Caco-2 (cell line): ENCODE measurements around the gene SMIM10L1. TPM values are rescaled to one million over a fixed set of nuclear protein-coding genes. Genes with fewer than 3 reads are reported as not detected.

Experiments used
- BruUV-seq: library from RNA; stranded (reverse); fragments of 400-500 nt; replicated peaks from 2 replicates; lab custom pipeline; 2021; lab: Mats Ljungman, UMichigan
- CTCF ChIA-PET: fragments of 300-600 bp; sonication (Branson Sonifier 250); formaldehyde crosslinking; loops from one replicate; lab custom pipeline; 2022; ENCODE audit warnings: antibody characterized with exemption; lab: Charles Lee
- POLR2A ChIA-PET: fragments of 300-600 bp; sonication (Branson Sonifier 250); formaldehyde crosslinking; loops from one replicate; lab custom pipeline; 2022; ENCODE audit warnings: antibody characterized with exemption; lab: Charles Lee
- DNase-seq, 2 experiments: peaks; one replicate each; pipeline versions ENCODE4 v3.0.0 to v3.0.0-alpha.2; 2020 to 2022
- H3K27me3 ChIP-seq: replicated peaks from 2 replicates; pipeline ENCODE4 v1.6.0; 2011; ENCODE audit warnings: low read length; ENCODE audit not compliant: control insufficient read depth, insufficient read depth
- H3K36me3 ChIP-seq: 2 replicates; pipeline ENCODE4 v1.5.1; 2011; ENCODE audit warnings: low read length; ENCODE audit not compliant: control insufficient read depth, insufficient read depth
- H3K4me1 ChIP-seq: fragments of 250-450 bp; sonication (Bioruptor Pico); 2 replicates; pipeline ENCODE4 v1.5.1; 2020; ENCODE audit warnings: mild to moderate bottlenecking
- H3K4me3 ChIP-seq: 2 replicates; pipeline ENCODE4 v1.5.1; 2011; ENCODE audit warnings: low read depth, mild to moderate bottlenecking, control low read depth, low read length
- H3K9me3 ChIP-seq: fragments of 250-450 bp; sonication (Bioruptor Pico); 2 replicates; pipeline ENCODE4 v1.5.1; 2020; ENCODE audit warnings: mild to moderate bottlenecking, moderate library complexity
- H3K27ac Mint-ChIP-seq: one replicate; pipeline ENCODE4 v1.8.0; 2022; ENCODE audit warnings: mixed read lengths; ENCODE audit not compliant: unreplicated experiment
- H3K27me3 Mint-ChIP-seq: one replicate; pipeline ENCODE4 v1.8.0; 2022; ENCODE audit warnings: mixed read lengths; ENCODE audit not compliant: insufficient read depth, unreplicated experiment
- H3K36me3 Mint-ChIP-seq: one replicate; pipeline ENCODE4 v1.8.0; 2022; ENCODE audit warnings: mild to moderate bottlenecking, mixed read lengths; ENCODE audit not compliant: insufficient read depth, unreplicated experiment
- H3K4me1 Mint-ChIP-seq: one replicate; pipeline ENCODE4 v1.8.0; 2022; ENCODE audit warnings: low read depth, mixed read lengths; ENCODE audit not compliant: unreplicated experiment
- H3K4me3 Mint-ChIP-seq: one replicate; pipeline ENCODE4 v1.8.0; 2022; ENCODE audit warnings: mild to moderate bottlenecking, moderate library complexity, mixed read lengths; ENCODE audit not compliant: unreplicated experiment
- H3K9me3 Mint-ChIP-seq: one replicate; pipeline ENCODE4 v1.8.0; 2022; ENCODE audit warnings: mixed read lengths; ENCODE audit not compliant: unreplicated experiment
- CTCF ChIP-seq, 2 experiments: fragments of 200-600 bp in 1 of 2; IDR thresholded peaks; 1 replicate in 1 of 2; 2 replicates in 1 of 2; pipeline versions ENCODE4 v1.5.1 to v1.8.0; 2011 to 2022; ENCODE audit warnings: antibody characterized with exemption in 1 of 2, control low read depth in 1 of 2, inconsistent platforms in 1 of 2, low read depth in 1 of 2, low read length in 1 of 2, mild to moderate bottlenecking in 1 of 2, moderate library complexity in 1 of 2; ENCODE audit not compliant: insufficient read depth in 1 of 2, severe bottlenecking in 1 of 2, unreplicated experiment in 1 of 2
- intact Hi-C: fragments of 100-400 bp; cut with micrococcal nuclease; formaldehyde crosslinking; loops from one replicate; pipeline ENCODE4 v1.10.0; 2022; ENCODE audit not compliant: unreplicated experiment
- total RNA-seq: library from RNA; stranded (reverse); gene quantifications from 2 replicates; pipeline ENCODE4 v1.2.3, GENCODE V29; 2022

The SMIM10L1 gene
- total RNA-seq, 1 experiment from 2014 or later: 24.9 TPM

GRCh38 chr12:11154400-11154925, 16.5 kb upstream of the SMIM10L1 start:
- ChIA-PET POLR2A (no interaction called here), CTCF (no interaction called here)
- intact Hi-C loops: no loop called here
- Mint-ChIP-seq H3K4me1 (no peaks in the 10 kb centered on the region), H3K27me3 (no peaks in the 10 kb centered on the region), H3K4me3 (no peak overlapping the region), H3K9me3 (peaks cover 29% of the 10 kb centered on the region), H3K36me3 (peaks cover 56% of the 10 kb centered on the region), H3K27ac (no peak overlapping the region)
- no peak for TF ChIP-seq CTCF (IDR thresholded peaks at IDR 0.05; ENCODE audit: insufficient read depth in 1 of 2, low read depth in 1 of 2, low read length in 1 of 2, severe bottlenecking in 1 of 2, unreplicated experiment in 1 of 2)
- H3K27me3 ChIP-seq: no peaks in the 10 kb centered on the region
- H3K9me3 ChIP-seq: peaks cover 26% of the 10 kb centered on the region
- 0 out of 2 replicates have a peak, but pooled peaks cover 5% of the 10 kb centered on the region for H3K4me1 ChIP-seq
- BruUV-seq: no TSS peak
- H3K4me3 ChIP-seq: no peak overlapping the region
- DNase-seq: no peak
- H3K36me3 ChIP-seq: peaks cover 5% of the 10 kb centered on the region

GRCh38 chr12:11158885-11159444, 12.0 kb upstream of the SMIM10L1 start:
- H3K27me3 Mint-ChIP-seq: no peaks in the 10 kb centered on the region
- no peak for TF ChIP-seq CTCF (IDR thresholded peaks at IDR 0.05; ENCODE audit: insufficient read depth in 1 of 2, low read depth in 1 of 2, low read length in 1 of 2, severe bottlenecking in 1 of 2, unreplicated experiment in 1 of 2)
- BruUV-seq: no TSS peak
- H3K4me1 ChIP-seq: 0 out of 2 replicates have a peak, but pooled peaks cover 5% of the 10 kb centered on the region
- H3K9me3 Mint-ChIP-seq: peaks cover 22% of the 10 kb centered on the region
- H3K27ac Mint-ChIP-seq: no peak overlapping the region
- ChIA-PET POLR2A (interaction anchor here (2.6 kb wide), 1 partner anchor 12 kb away, joined by 8 read pairs; the partner anchor contains the start of gene SMIM10L1), CTCF (no interaction called here)
- H3K4me1 Mint-ChIP-seq: no peaks in the 10 kb centered on the region
- DNase-seq: no peak
- peaks cover 3% of the 10 kb centered on the region; the same call in 1 of the 2 replicates for H3K36me3 ChIP-seq
- intact Hi-C loops: no loop called here
- no peak overlapping the region for H3K4me3 Mint-ChIP-seq
- peaks cover 54% of the 10 kb centered on the region for H3K36me3 Mint-ChIP-seq
- no peaks in the 10 kb centered on the region for H3K27me3 ChIP-seq
- peaks cover 17% of the 10 kb centered on the region for H3K9me3 ChIP-seq
- no peak overlapping the region for H3K4me3 ChIP-seq

- no peak for TF ChIP-seq CTCF (IDR thresholded peaks at IDR 0.05; ENCODE audit: insufficient read depth in 1 of 2, low read depth in 1 of 2, low read length in 1 of 2, severe bottlenecking in 1 of 2, unreplicated experiment in 1 of 2)
- Histone ChIP-seq H3K36me3 (peaks cover 3% of the 10 kb centered on the region; the same call in 1 of the 2 replicates), H3K9me3 (no peaks in the 10 kb centered on the region; the same call in 1 of the 2 replicates), H3K27me3 (no peaks in the 10 kb centered on the region), H3K4me3 (no peak overlapping the region), H3K4me1 (no peaks in the 10 kb centered on the region)
- ChIA-PET POLR2A (interaction anchor here (1.0 to 1.3 kb wide), 2 partner anchors 8 to 9 kb away, joined by 3 to 4 read pairs; partner anchors contain the start of gene SMIM10L1), CTCF (no interaction called here)
- Mint-ChIP-seq H3K9me3 (no peaks in the 10 kb centered on the region), H3K27me3 (no peaks in the 10 kb centered on the region), H3K4me1 (no peaks in the 10 kb centered on the region), H3K27ac (no peak overlapping the region), H3K36me3 (peaks cover 43% of the 10 kb centered on the region), H3K4me3 (no peak overlapping the region)
- intact Hi-C loops: no loop called here
- no TSS peak for BruUV-seq
- DNase-seq: no peak
Measured at GRCh38 chr12:11162502-11162901, 8.5 kb upstream of the SMIM10L1 start.
